Right ventricle myocardium superior (tissue), 1 donor: Measurements from ENCODE around the gene GID4. TPM values are rescaled to one million over a fixed set of nuclear protein-coding genes. Genes with fewer than 3 reads are reported as not detected.
A peak's percentile ranks its signal among the peaks of the same experiment; 100 is the strongest.
"Not testable (repeated sequence)": the region's sequence is repeated elsewhere in the genome, so short reads cannot be mapped to it uniquely, and the experiment has no call there.

Experiments
- ATAC-seq: fragments of 200-7000 bp; cut with Tn5 transposase; one replicate; pipeline ENCODE4 v1.9.1; 2020; ENCODE audit warnings: mild to moderate bottlenecking; ENCODE audit not compliant: poor library complexity
- DNase-seq: peaks from one replicate; pipeline ENCODE4 v3.0.0-alpha.2; 2020
- intact Hi-C: fragments of 100-400 bp; cut with DNase I; formaldehyde crosslinking; loops from one replicate; pipeline ENCODE4 v1.11.2; 2022
- long read RNA-seq: library from polyadenylated mRNA; unstranded; transcript quantifications from one replicate; pipeline ENCODE4 v2.0.0, GENCODE V29; 2021
- total RNA-seq: library from RNA; stranded (reverse); fragmentation: NEBNext Ultra II Directional; extraction: Animal tissue kit (Norgen Biotek cat#: 25700); gene quantifications from one replicate; pipeline ENCODE4 v1.2.1, GENCODE V29; 2021
- donor health status: DM: no; HTN: yes; CAD: no; lungs with severe emphysema.

The GID4 gene
- 18.9 TPM for total RNA-seq
- long read RNA-seq, full-length matches to known transcripts = 15 of 22 reads
- long read RNA-seq, partial matches to known transcripts = 0 of 22 reads
- long read RNA-seq, other reads (novel, unspliced or antisense) = 7 of 22 reads

- ATAC-seq = peak; percentile 97
- peak; percentile 100 for DNase-seq
- intact Hi-C loops = loop anchor here (5.0 to 10.0 kb wide), 2 partner anchors 64 to 357 kb away; partner anchors contain the start of genes DRC3, RAI1 and TOM1L2
Measured at GRCh38 chr17:18038861-18039534, at the start of gene GID4, which contains the start of gene ATPAF2. TSS of gene GID4 (plus strand) at chr17:18039408. CDS start at chr17:18039465, 57 bp downstream. TSS of gene ATPAF2 (minus strand) at chr17:18039168. CDS start at chr17:18039013, 155 bp downstream.

- ATAC-seq (no peak), DNase-seq (no peak)
- intact Hi-C loops = no loop called here
Measured at GRCh38 chr17:17989618-17990017, 49.6 kb upstream of the GID4 start.

- intact Hi-C loops = no loop called here
- ATAC-seq (no peak), DNase-seq (no peak)
Measured at GRCh38 chr17:17990282-17990681, 48.9 kb upstream of the GID4 start.

- DNase-seq (no peak), ATAC-seq (no peak)
- intact Hi-C loops = no loop called here
Measured at GRCh38 chr17:17993366-17993765, 45.8 kb upstream of the GID4 start.

- intact Hi-C loops = loop anchor here (2.0 kb wide), 1 partner anchor 39 kb away; no protein-coding TSS in a partner anchor
- DNase-seq (no peak), ATAC-seq (peak; percentile 11)
Measured at GRCh38 chr17:17993852-17994251, 45.4 kb upstream of the GID4 start.

- intact Hi-C loops = loop anchor here (2.0 kb wide), 1 partner anchor 38 kb away; no protein-coding TSS in a partner anchor
- ATAC-seq = peak; percentile 88
- no peak for DNase-seq
Measured at GRCh38 chr17:17994271-17995069, 44.7 kb upstream of the GID4 start.

- not testable (repeated sequence) for ATAC-seq, DNase-seq
- intact Hi-C loops = loop anchor here (2.0 kb wide), 1 partner anchor 37 kb away; no protein-coding TSS in a partner anchor
Measured at GRCh38 chr17:17995887-17996286, 43.3 kb upstream of the GID4 start.

GRCh38 chr17:17998934-17999333 is 40.3 kb upstream of the GID4 start:
- DNase-seq (no peak), ATAC-seq (no peak)
- intact Hi-C loops = no loop called here

GRCh38 chr17:17999364-18000029 is 39.7 kb upstream of the GID4 start:
- ATAC-seq (no peak), DNase-seq (no peak)
- intact Hi-C loops = no loop called here

- ATAC-seq (no peak), DNase-seq (peak; percentile 3)
- intact Hi-C loops = no loop called here
Measured at GRCh38 chr17:18000030-18000408, 39.2 kb upstream of the GID4 start.

GRCh38 chr17:18002171-18002570 is 37.0 kb upstream of the GID4 start:
- intact Hi-C loops = no loop called here
- ATAC-seq (no peak), DNase-seq (no peak)

GRCh38 chr17:18004345-18004744 is 34.9 kb upstream of the GID4 start:
- intact Hi-C loops = no loop called here
- no peak for DNase-seq
- no peak for ATAC-seq

GRCh38 chr17:18004884-18005305 is 34.3 kb upstream of the GID4 start:
- intact Hi-C loops = no loop called here
- no peak for DNase-seq
- peak; percentile 74 for ATAC-seq

GRCh38 chr17:18005496-18005895 is 33.7 kb upstream of the GID4 start:
- DNase-seq = no peak
- ATAC-seq = no peak
- intact Hi-C loops = no loop called here

- intact Hi-C loops = no loop called here
- DNase-seq (no peak), ATAC-seq (no peak)
Measured at GRCh38 chr17:18006495-18007239, 32.5 kb upstream of the GID4 start.

- intact Hi-C loops = no loop called here
- DNase-seq = no peak
- ATAC-seq = no peak
Measured at GRCh38 chr17:18008496-18009268, 30.5 kb upstream of the GID4 start.

GRCh38 chr17:18009609-18010420 is 29.4 kb upstream of the GID4 start:
- intact Hi-C loops = no loop called here
- peak; percentile 88 for ATAC-seq
- DNase-seq = peak; percentile 62
